ENCODE results near the gene S100PBP.

The S100PBP gene

DNA sequence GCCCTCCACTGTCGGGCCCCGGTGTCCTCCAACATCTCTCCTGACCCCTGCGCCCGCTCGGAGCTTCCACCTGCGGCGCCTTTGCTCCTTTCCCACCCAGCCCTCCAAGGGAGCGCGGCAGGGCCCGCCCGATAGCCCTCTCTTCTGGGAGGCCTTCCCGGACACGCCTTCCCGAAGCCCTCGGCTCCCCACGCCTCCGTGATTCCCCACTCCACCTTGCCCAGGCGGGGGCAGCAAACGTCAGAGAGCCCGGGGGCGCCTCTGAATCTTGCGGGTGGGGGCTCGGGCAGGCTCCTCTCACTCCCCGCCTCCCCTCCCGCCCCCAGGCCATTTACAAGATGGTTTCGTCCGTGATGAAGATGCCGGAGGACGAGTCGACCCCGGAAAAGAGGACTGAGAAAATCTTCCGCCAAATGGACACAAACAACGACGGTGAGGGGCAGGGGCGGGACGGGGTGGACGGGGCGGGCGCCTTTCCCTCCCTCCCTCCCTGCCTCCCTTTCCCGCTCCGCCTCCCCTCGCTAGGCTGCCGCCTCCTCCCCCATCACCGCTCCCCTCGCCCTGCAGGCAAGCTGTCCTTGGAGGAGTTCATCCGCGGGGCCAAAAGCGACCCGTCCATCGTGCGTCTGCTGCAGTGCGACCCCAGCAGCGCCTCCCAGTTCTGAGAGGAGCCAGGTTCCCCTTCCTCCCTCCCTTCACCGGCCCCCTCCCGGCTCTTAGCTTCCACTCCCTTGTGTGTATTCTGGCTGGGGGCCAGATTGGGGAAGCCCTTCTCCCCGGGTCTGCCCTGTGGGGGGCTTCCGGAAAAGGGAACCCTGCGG, 76.0 kb downstream of the S100PBP start:
- Histone ChIP-seq H3K9me3 (ENCODE audit: control insufficient read depth, low read length) (no peaks in the 10 kb centered on the region), H3K4me3 (ENCODE audit: insufficient read depth, low read depth, low read length) (peak overlapping the region; percentile 61), H3K4me1 (ENCODE audit: control insufficient read depth, insufficient read depth, low read length) (peaks cover 14% of the 10 kb centered on the region), H3K27ac (ENCODE audit: insufficient read depth, low read depth, low read length, poor library complexity, severe bottlenecking) (peak overlapping the region; percentile 12), H3K36me3 (ENCODE audit: control insufficient read depth, insufficient read depth, low read length) (no peaks in the 10 kb centered on the region), H3K27me3 (ENCODE audit: control insufficient read depth, insufficient read depth, low read length, poor library complexity, severe bottlenecking) (peaks cover 14% of the 10 kb centered on the region)
- WGBS, 2 experiments: 1% methylated on average over 58 of the region's 58 CpGs

DNA sequence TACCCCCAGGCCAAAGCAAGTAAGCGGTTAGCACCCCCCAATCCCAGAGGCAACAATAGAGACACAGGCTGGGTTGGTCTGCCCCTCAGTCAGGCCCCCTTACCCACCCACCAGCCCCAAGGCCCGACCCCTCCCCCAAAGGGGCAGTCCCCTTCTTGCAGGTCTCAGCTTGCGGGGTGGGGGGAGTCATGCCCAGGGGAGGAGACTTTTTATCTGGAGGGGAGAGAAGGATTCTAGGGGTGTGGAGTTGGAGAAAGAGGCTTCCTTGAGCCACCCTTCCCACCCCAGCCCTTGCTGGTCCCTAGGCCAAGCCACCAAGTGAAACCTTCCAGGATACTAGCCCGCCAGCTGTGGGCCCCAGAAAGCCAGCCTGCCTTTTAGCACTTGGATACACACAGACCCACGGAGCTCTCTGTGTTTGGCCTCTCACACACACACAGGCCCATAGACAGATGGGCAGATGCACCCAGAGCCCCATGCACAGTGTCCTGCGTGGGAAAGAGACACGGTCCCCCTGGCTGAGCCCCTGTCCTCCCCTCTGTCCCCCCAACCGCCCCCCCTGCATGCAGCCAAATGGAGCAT, 76.7 kb downstream of the S100PBP start:
- Histone ChIP-seq H3K4me1 (ENCODE audit: control insufficient read depth, insufficient read depth, low read length) (peaks cover 14% of the 10 kb centered on the region), H3K27ac (ENCODE audit: insufficient read depth, low read depth, low read length, poor library complexity, severe bottlenecking) (no peak overlapping the region), H3K9me3 (ENCODE audit: control insufficient read depth, low read length) (no peaks in the 10 kb centered on the region), H3K36me3 (ENCODE audit: control insufficient read depth, insufficient read depth, low read length) (no peaks in the 10 kb centered on the region), H3K27me3 (ENCODE audit: control insufficient read depth, insufficient read depth, low read length, poor library complexity, severe bottlenecking) (peaks cover 18% of the 10 kb centered on the region), H3K4me3 (ENCODE audit: insufficient read depth, low read depth, low read length) (peak overlapping the region; percentile 61)
- whole genome bisulfite sequencing, 2 experiments: 45 to 51% methylated on average over 6 to 8 of the region's 8 CpGs

DNA sequence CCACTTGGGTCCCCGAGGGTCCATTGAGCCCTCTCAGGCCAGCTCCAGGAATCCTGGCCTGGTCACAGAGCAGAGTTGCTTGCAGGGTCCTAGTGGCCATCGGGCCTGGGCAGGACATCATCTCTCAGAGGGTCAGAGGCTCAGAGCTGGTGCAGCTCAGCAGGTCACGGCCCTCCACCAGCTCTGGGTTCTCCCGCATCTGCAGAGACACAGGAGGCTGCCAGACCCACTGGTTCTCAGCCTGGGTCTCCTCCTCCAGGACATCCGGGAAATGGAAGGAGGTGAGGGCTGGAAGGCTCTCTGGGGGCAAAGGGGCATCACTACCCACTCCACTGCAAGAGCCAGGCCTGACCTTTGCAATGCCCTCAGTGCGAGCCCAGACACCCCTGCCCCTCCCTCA, 77.2 kb downstream of the S100PBP start:
- H3K9me3 ChIP-seq (ENCODE audit: control insufficient read depth, low read length): no peaks in the 10 kb centered on the region
- no peaks in the 10 kb centered on the region for H3K36me3 ChIP-seq (ENCODE audit: control insufficient read depth, insufficient read depth, low read length)
- no peak overlapping the region for H3K4me3 ChIP-seq (ENCODE audit: insufficient read depth, low read depth, low read length)
- no peak overlapping the region for H3K27ac ChIP-seq (ENCODE audit: insufficient read depth, low read depth, low read length, poor library complexity, severe bottlenecking)
- 69 to 74% methylated on average over 6 of the region's 6 CpGs for WGBS, 2 experiments
- peaks cover 24% of the 10 kb centered on the region for H3K27me3 ChIP-seq (ENCODE audit: control insufficient read depth, insufficient read depth, low read length, poor library complexity, severe bottlenecking)
- H3K4me1 ChIP-seq (ENCODE audit: control insufficient read depth, insufficient read depth, low read length): peaks cover 14% of the 10 kb centered on the region

DNA sequence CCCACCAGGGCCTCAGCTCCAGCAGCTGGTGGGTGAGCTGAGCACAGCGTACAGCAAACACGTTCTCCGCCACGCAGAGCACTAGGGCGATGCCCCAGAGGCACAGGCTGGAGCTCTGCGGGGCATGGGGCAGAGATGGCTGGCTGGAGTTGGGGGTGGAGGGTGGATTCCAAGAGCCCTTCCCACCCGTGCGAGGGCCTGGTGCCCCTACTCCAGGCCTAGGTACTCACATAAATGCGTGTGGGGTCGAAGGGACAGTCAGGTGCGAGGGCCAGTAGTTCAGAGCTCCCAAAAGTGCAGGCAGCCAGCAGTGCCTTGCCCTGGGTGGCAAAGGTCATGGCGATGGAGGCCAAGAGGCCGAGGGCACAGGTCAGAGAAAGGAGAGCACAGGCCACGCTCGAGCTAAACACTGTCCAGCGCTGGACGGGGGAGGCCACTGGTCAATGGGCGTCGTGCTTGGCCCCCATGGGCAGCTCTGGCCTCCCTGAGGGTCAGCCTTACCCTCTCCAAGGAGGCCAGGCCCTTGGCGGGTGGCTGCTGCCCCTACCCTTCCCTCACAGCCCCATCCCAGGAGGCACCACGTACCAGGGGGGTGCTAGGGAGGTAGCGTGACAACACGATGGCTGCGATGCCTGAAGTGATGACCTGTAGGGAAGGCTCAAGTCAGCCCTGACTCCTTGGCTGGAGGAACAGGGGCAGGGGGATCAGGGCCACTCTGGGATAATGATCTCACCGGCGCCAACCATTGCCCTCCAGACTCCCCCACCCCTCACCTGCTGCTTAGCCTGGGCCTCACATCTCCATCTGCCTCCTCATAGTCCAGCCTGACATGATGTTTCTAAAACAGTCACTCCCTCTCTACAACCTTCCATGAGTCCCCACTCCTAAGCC, 78.1 kb downstream of the S100PBP start:
- Histone ChIP-seq H3K36me3 (ENCODE audit: control insufficient read depth, insufficient read depth, low read length) (no peaks in the 10 kb centered on the region), H3K9me3 (ENCODE audit: control insufficient read depth, low read length) (no peaks in the 10 kb centered on the region), H3K27me3 (ENCODE audit: control insufficient read depth, insufficient read depth, low read length, poor library complexity, severe bottlenecking) (peaks cover 33% of the 10 kb centered on the region), H3K4me1 (ENCODE audit: control insufficient read depth, insufficient read depth, low read length) (peaks cover 14% of the 10 kb centered on the region), H3K27ac (ENCODE audit: insufficient read depth, low read depth, low read length, poor library complexity, severe bottlenecking) (no peak overlapping the region), H3K4me3 (ENCODE audit: insufficient read depth, low read depth, low read length) (no peak overlapping the region)
- 90 to 94% methylated on average over 26 of the region's 26 CpGs for WGBS, 2 experiments

DNA sequence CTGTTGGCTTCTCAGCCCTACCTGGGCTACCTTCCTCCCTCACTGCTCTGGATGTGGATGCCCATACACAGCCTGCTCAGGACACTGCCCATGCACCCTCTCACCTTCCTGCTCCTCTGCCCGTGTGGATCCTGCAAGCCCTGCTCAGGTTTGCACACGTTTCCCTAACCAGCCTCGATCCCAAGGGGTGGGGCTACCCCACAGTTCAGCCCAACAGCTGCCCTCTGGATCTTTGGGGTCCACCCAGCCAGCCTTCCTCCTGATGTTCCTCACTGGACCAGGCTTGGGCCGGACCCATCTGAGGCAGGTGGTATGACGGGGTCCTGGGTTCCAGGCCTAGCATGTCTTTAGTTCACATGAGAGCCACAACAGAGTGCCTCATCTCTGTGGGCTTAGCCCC, 79.0 kb downstream of the S100PBP start:
- Histone ChIP-seq H3K9me3 (ENCODE audit: control insufficient read depth, low read length) (no peaks in the 10 kb centered on the region), H3K36me3 (ENCODE audit: control insufficient read depth, insufficient read depth, low read length) (no peaks in the 10 kb centered on the region), H3K27ac (ENCODE audit: insufficient read depth, low read depth, low read length, poor library complexity, severe bottlenecking) (no peak overlapping the region), H3K4me3 (ENCODE audit: insufficient read depth, low read depth, low read length) (no peak overlapping the region), H3K4me1 (ENCODE audit: control insufficient read depth, insufficient read depth, low read length) (peaks cover 14% of the 10 kb centered on the region), H3K27me3 (ENCODE audit: control insufficient read depth, insufficient read depth, low read length, poor library complexity, severe bottlenecking) (peaks cover 41% of the 10 kb centered on the region)
- WGBS, 2 experiments: 89 to 91% methylated on average over 5 of the region's 5 CpGs

DNA sequence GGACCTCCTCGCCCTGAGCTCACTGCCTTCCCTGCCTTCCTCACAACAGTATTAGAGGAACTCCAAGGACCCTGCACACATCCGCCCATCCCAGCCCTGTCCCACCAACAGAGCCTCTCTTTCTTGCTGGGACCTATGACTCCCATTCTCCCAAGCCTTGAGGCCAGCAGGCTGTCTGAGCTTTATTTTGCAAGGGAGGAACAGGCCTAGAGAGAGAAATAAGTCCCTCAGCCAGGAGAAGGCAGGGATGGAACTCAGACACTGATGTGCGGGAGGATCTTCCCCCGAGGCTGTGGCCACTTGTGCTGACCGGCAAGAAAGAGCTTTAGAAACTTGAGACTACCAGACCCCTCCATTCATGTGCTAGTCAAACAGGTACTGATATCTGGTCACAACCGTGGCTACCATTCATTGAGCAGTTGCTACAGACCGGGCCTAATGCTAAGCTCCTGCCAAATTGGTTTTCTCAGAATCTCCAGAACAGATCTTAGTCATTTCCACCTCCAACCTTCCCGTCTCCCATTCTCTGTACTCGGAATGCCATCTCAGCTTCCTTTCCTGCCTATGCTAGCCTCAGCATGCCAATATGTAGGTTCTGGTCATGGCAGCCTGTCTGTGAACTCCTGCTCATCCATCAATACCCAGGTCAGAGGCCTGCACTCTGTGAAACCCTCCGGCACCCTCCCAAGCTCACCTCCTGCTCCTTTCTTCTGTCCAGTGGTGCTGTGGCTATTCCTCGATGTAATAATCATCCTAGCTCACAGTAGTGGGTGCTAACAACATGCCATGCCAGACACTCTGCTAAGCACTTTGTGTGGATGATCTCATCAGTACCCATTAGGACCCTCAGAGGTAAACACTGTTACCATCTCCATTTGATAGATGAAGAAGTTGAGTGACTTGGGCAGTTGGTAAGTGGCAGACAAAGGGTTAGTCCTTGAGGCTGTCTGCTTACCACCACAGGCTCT, 79.9 kb downstream of the S100PBP start:
- Histone ChIP-seq H3K9me3 (ENCODE audit: control insufficient read depth, low read length) (no peaks in the 10 kb centered on the region), H3K27me3 (ENCODE audit: control insufficient read depth, insufficient read depth, low read length, poor library complexity, severe bottlenecking) (peaks cover 42% of the 10 kb centered on the region), H3K27ac (ENCODE audit: insufficient read depth, low read depth, low read length, poor library complexity, severe bottlenecking) (no peak overlapping the region), H3K36me3 (ENCODE audit: control insufficient read depth, insufficient read depth, low read length) (no peaks in the 10 kb centered on the region), H3K4me3 (ENCODE audit: insufficient read depth, low read depth, low read length) (no peak overlapping the region), H3K4me1 (ENCODE audit: control insufficient read depth, insufficient read depth, low read length) (peaks cover 10% of the 10 kb centered on the region)
- WGBS, 2 experiments: 87 to 88% methylated on average over 11 of the region's 11 CpGs

DNA sequence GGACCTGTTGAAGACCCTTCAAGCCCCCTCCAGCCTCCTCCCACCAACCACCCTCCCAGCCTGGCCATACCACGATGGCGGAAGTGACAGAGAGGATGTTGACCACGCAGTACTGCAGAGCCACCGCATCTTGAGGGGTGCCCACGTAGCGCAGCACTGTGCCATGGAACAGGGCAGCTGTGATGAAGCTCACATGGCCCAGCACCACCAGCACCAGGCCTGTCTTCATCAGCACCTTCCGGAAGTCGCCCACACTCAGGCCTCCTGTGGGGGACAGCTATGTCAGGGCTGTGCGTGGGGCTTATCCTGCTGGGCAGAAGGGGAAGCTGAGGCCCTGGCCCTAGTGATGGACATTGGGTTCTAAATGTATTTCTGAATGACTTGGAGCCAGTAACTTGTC, 80.6 kb downstream of the S100PBP start:
- Histone ChIP-seq H3K27ac (ENCODE audit: insufficient read depth, low read depth, low read length, poor library complexity, severe bottlenecking) (no peak overlapping the region), H3K9me3 (ENCODE audit: control insufficient read depth, low read length) (no peaks in the 10 kb centered on the region), H3K36me3 (ENCODE audit: control insufficient read depth, insufficient read depth, low read length) (no peaks in the 10 kb centered on the region), H3K27me3 (ENCODE audit: control insufficient read depth, insufficient read depth, low read length, poor library complexity, severe bottlenecking) (peaks cover 43% of the 10 kb centered on the region), H3K4me1 (ENCODE audit: control insufficient read depth, insufficient read depth, low read length) (peaks cover 8% of the 10 kb centered on the region), H3K4me3 (ENCODE audit: insufficient read depth, low read depth, low read length) (no peak overlapping the region)
- 94% methylated on average over 9 of the region's 9 CpGs for WGBS, 2 experiments

DNA sequence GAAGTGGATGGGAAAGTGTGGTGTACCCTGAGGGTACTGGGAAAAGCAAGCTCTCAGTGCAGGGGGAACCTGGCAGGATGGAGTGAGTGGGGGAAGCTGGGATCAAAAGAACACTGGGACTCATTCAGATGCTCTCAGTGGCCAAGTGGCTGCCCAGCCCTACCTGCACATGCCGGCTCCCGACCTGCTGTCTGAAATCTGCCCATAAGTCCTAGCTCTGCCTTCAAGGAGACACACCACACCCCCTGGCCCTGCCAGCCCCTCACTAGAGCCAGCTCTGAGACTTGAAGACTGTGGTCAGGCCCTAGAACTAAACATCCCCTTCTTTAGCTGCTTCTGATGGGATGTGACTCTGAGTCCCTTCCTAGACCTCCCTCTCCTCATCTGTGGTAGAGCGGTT, 81.5 kb downstream of the S100PBP start:
- Histone ChIP-seq H3K36me3 (ENCODE audit: control insufficient read depth, insufficient read depth, low read length) (no peaks in the 10 kb centered on the region), H3K4me3 (ENCODE audit: insufficient read depth, low read depth, low read length) (no peak overlapping the region), H3K4me1 (ENCODE audit: control insufficient read depth, insufficient read depth, low read length) (peaks cover 6% of the 10 kb centered on the region), H3K27me3 (ENCODE audit: control insufficient read depth, insufficient read depth, low read length, poor library complexity, severe bottlenecking) (peaks cover 43% of the 10 kb centered on the region), H3K27ac (ENCODE audit: insufficient read depth, low read depth, low read length, poor library complexity, severe bottlenecking) (no peak overlapping the region), H3K9me3 (ENCODE audit: control insufficient read depth, low read length) (no peaks in the 10 kb centered on the region)
- 85 to 93% methylated on average over 3 of the region's 3 CpGs for WGBS, 2 experiments

DNA sequence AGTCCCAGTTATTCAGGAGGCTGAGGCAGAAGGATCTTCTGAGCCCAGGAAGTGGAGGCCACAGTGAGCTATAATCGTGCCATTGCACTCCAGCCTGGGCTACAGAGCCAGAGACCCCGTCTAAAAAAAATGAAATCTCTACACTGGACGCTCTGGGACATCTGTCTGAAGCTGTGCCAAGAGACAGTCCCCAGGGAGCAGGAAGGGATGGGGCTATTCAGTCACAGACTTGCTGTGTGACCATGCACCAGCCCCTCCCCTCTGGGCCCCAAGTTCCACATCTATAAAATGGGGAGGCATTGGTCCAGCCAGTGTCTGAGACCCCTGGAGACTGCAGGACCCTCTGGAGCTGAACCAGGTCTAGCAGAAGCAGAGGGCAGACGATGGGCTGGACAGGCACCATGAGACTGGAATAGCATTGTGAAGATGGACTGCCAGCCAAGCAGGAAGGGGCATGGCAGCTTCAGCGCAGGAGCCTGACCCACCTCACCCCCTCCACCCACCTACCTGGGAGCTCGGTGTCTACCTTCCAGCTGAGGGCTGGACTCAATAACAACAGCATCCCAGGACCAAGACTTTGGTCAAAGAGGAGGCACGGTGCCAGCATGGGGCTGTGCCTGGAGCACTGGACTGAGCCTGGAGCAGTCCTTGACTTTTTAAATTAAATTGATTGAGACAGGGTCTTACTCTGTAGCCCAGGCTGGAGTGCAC, 82.3 kb downstream of the S100PBP start:
- 87 to 90% methylated on average over 7 of the region's 7 CpGs for WGBS, 2 experiments
- H3K36me3 ChIP-seq (ENCODE audit: control insufficient read depth, insufficient read depth, low read length): no peaks in the 10 kb centered on the region
- no peaks in the 10 kb centered on the region for H3K4me1 ChIP-seq (ENCODE audit: control insufficient read depth, insufficient read depth, low read length)
- H3K27me3 ChIP-seq (ENCODE audit: control insufficient read depth, insufficient read depth, low read length, poor library complexity, severe bottlenecking): peaks cover 43% of the 10 kb centered on the region
- H3K27ac ChIP-seq (ENCODE audit: insufficient read depth, low read depth, low read length, poor library complexity, severe bottlenecking): no peak overlapping the region
- no peaks in the 10 kb centered on the region for H3K9me3 ChIP-seq (ENCODE audit: control insufficient read depth, low read length)
- H3K4me3 ChIP-seq (ENCODE audit: insufficient read depth, low read depth, low read length): no peak overlapping the region
